ENCODE measurements around the gene CHST11.
A peak's percentile ranks its signal among the peaks of the same experiment; 100 is the strongest.

Gene CHST11

DNA sequence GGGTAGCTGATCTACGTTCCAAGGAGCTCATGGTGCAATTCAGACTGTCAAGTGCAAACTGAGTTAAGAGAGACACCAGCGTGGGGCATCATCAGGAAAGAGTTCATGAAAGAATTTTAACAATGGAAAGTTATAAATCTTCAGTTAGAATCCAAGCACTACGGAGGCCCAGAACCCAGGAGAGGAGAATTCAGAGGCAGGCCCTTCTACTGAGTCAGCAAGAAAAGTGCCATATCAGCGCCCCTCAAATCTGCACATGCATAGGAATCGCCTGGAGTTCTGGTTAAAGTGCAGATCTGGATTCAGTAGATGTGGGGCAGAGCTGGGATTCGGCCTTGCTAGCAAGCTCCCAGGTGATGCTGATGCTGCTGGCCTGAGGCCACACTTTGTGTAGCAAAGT is 45.9 kb downstream of the CHST11 start:
- peak in 1 of 2 experiments; percentile 12 for DNase-seq
- TF ChIP-seq GATA1 (IDR thresholded peaks at IDR 0.05; ENCODE audit: low read depth, low read length) (no peak), POLR2A (IDR thresholded peaks at IDR 0.05; ENCODE audit: low read length) (no peak)

GRCh38 chr12:104503191-104503590 is 46.4 kb downstream of the CHST11 start:
- no peak for DNase-seq
- no peak for TF ChIP-seq GATA1 (IDR thresholded peaks at IDR 0.05; ENCODE audit: low read depth, low read length)
- TF ChIP-seq POLR2A (IDR thresholded peaks at IDR 0.05; ENCODE audit: low read length): no peak

GRCh38 chr12:104504146-104504545 is 47.4 kb downstream of the CHST11 start:
- no peak for DNase-seq
- no peak for TF ChIP-seq GATA1 (IDR thresholded peaks at IDR 0.05; ENCODE audit: low read depth, low read length)
- no peak for TF ChIP-seq POLR2A (IDR thresholded peaks at IDR 0.05; ENCODE audit: low read length)

DNA sequence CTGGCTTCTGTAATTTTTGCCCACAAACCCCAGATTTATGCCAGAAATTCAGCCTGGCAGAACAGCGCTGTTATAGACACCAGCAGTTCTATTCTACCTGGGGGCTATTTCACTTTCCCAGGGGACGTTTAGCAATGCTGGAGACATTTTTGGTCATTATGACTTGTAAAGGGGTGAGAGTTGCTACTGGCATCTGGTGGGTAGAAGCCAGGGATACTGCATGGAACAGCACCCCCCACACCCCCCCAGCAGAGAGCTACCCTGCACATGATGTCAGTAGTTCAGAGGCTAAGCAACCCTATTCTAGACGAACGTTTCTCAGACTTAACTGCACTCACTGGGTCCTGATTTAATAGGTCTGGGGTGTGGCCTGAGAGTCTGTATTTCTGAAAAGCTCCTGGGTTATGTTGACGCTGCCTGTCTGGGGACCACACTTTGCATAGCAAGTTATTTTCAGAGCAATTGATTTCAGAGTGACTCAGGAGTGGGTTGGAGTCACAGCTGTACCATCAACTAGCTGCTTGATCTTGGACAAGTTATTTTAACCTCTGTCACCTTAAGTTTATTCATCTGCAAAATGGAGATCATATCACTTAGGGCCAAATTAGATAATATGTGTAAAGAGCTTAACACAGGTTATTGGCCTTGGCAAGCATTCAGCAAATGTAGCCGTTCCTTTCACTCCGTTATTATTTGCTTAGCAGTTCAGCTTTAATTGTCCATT is 48.5 kb downstream of the CHST11 start:
- TF ChIP-seq POLR2A (IDR thresholded peaks at IDR 0.05; ENCODE audit: low read length) (no peak), GATA1 (IDR thresholded peaks at IDR 0.05; ENCODE audit: low read depth, low read length) (no peak)
- no peak for DNase-seq

- DNase-seq: no peak
- TF ChIP-seq GATA1 (IDR thresholded peaks at IDR 0.05; ENCODE audit: low read depth, low read length) (no peak), POLR2A (IDR thresholded peaks at IDR 0.05; ENCODE audit: low read length) (no peak)
Measured at GRCh38 chr12:104506676-104507401, 50.1 kb downstream of the CHST11 start.

GRCh38 chr12:104507672-104508071 is 50.9 kb downstream of the CHST11 start:
- DNase-seq: no peak
- TF ChIP-seq POLR2A (IDR thresholded peaks at IDR 0.05; ENCODE audit: low read length) (no peak), GATA1 (IDR thresholded peaks at IDR 0.05; ENCODE audit: low read depth, low read length) (no peak)

DNA sequence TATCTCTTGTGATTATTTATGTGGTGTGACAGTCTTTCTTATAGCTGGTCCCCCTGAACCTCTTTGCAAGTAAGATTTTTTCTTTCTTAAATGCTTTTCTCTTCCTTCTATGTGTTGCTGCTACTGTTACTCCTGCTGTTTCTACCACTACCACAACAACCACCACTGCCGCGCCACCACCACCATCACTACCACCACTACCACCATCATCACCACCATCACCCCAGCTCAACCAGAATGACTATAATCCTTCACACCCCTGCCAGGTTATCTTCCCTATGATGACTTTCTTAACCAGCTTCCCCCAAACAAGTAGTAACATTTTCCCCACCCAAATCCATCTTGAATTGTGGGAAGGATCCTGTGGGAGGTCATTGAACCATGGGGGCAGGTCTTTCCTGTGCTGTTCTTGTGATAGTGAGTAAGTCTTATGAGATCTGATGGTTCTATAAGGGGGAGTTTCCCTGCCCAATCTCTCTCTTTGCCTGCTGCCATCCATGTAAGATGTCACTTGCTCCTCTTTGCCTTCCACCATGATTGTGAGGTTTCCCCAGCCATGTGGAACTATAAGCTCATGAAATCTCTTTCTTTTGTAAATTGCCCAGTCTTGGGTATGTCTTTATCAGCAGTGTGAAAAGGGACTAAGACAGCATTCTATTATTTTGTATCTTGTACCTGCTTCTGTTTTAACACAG is 52.2 kb downstream of the CHST11 start:
- TF ChIP-seq GATA1 (IDR thresholded peaks at IDR 0.05; ENCODE audit: low read depth, low read length) (no peak), POLR2A (IDR thresholded peaks at IDR 0.05; ENCODE audit: low read length) (no peak)
- DNase-seq: no peak

- TF ChIP-seq GATA1 (IDR thresholded peaks at IDR 0.05; ENCODE audit: low read depth, low read length) (no peak), POLR2A (IDR thresholded peaks at IDR 0.05; ENCODE audit: low read length) (no peak)
- DNase-seq: peak; percentile 81 to 92
Measured at GRCh38 chr12:104510145-104510872, 53.6 kb downstream of the CHST11 start.

DNA sequence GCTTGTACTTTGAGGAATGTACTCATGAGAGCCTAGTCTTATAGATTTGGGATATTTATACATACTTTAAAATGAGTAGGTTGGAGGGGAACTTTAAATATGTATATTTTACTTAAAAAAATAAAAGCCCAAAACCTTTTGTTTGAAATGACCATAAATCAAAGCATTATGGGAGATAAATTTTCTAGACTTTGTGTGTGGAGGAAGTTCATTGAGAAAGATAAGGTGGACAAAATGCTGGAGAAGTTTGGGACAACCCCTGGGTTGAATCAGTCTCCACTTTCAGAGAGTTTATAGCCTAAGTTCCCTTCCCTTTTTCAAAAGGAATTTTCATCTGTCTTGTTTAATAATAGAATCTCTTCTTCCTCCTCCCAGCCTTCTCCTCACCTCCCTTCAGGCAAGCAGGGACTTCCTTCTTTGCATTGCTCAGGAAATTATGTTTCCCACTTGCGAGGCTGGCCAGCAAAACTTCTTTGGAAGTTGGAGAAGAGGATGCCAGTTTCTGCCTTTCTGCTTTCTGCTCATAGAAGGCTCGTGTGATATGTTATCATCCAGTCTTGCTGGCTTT is 54.2 kb downstream of the CHST11 start:
- DNase-seq: no peak
- TF ChIP-seq POLR2A (IDR thresholded peaks at IDR 0.05; ENCODE audit: low read length) (no peak), GATA1 (IDR thresholded peaks at IDR 0.05; ENCODE audit: low read depth, low read length) (no peak)

DNA sequence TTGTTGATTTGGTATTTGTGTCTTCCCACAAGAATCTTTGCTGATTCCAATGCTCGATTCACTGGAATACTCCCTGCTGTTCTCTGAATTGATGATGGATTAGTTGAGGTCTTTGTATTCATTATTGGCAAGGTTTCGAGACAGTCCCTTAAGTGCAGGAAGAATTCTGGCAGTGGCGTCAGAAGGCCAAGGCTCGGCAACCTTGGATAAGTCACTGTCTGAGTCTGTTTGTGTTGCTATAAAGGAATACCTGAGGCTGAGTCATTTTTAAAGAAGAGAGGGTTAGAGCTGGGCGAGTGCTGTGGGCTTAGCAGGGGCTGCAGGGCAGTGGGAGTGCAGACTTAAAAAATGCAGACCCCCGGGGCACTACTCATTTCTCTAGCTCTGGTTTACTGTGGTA is 56.9 kb downstream of the CHST11 start:
- TF ChIP-seq POLR2A (IDR thresholded peaks at IDR 0.05; ENCODE audit: low read length): no peak
- TF ChIP-seq GATA1 (IDR thresholded peaks at IDR 0.05; ENCODE audit: low read depth, low read length): no peak
- no peak for DNase-seq

GRCh38 chr12:104514092-104514810 is 57.5 kb downstream of the CHST11 start:
- no peak for DNase-seq
- TF ChIP-seq POLR2A (IDR thresholded peaks at IDR 0.05; ENCODE audit: low read length) (no peak), GATA1 (IDR thresholded peaks at IDR 0.05; ENCODE audit: low read depth, low read length) (no peak)

- peak in 1 of 2 experiments; percentile 46 for DNase-seq
- TF ChIP-seq POLR2A (IDR thresholded peaks at IDR 0.05; ENCODE audit: low read length): no peak
- no peak for TF ChIP-seq GATA1 (IDR thresholded peaks at IDR 0.05; ENCODE audit: low read depth, low read length)
Measured at GRCh38 chr12:104515899-104516298, 59.2 kb downstream of the CHST11 start.

GRCh38 chr12:104516821-104517220 is 60.1 kb downstream of the CHST11 start:
- TF ChIP-seq GATA1 (IDR thresholded peaks at IDR 0.05; ENCODE audit: low read depth, low read length) (no peak), POLR2A (IDR thresholded peaks at IDR 0.05; ENCODE audit: low read length) (no peak)

More at GRCh38 chr12:104516821-104517220, 60.1 kb downstream of the CHST11 start:
- no peak for DNase-seq
